Loucy (cell line): ENCODE data around the gene ZNF668.

Experiments
- EZH2phosphoT487 ChIP-seq: fragments of 200-600 bp; IDR thresholded peaks from 2 replicates; pipeline ENCODE4 v1.6.1; 2018; ENCODE audit warnings: antibody characterized with exemption, mild to moderate bottlenecking, moderate library complexity, borderline replicate concordance
- TF ChIP-seq, protein P1 (sequence below): fragments of 200-600 bp; sonication (generic); conservative IDR thresholded peaks from 2 replicates; pipeline ENCODE4 v1.5.1; 2014; ENCODE audit warnings: mild to moderate bottlenecking, antibody characterized with exemption, low read length

DNA sequence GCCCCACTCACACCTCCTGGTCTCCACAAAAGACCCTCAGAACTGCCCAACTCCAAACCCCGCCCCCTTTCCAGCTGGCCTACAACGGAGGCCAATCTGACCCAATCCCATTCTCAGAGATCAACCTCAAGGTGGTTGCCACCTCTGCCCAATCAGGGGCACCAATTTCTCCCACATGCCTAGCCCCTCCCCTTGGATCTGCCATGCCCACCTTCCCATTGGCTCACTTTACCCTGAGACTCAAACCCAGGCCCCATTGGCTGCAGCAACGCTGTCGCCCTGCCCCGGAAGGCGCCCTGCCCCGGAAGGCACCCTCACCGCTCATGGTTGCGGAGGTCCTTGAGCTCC lies 10.6 kb downstream of the ZNF668 start:
- TF ChIP-seq EZH2phosphoT487 = no peak
- TF ChIP-seq, protein P1, sequence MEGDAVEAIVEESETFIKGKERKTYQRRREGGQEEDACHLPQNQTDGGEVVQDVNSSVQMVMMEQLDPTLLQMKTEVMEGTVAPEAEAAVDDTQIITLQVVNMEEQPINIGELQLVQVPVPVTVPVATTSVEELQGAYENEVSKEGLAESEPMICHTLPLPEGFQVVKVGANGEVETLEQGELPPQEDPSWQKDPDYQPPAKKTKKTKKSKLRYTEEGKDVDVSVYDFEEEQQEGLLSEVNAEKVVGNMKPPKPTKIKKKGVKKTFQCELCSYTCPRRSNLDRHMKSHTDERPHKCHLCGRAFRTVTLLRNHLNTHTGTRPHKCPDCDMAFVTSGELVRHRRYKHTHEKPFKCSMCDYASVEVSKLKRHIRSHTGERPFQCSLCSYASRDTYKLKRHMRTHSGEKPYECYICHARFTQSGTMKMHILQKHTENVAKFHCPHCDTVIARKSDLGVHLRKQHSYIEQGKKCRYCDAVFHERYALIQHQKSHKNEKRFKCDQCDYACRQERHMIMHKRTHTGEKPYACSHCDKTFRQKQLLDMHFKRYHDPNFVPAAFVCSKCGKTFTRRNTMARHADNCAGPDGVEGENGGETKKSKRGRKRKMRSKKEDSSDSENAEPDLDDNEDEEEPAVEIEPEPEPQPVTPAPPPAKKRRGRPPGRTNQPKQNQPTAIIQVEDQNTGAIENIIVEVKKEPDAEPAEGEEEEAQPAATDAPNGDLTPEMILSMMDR = no peak
